Spleen (tissue), 7 donors: ENCODE data around the gene NTNG1.

Experiments used
- POLR2AphosphoS5 ChIP-seq, 3 donors: sonication (generic); formaldehyde crosslinking; IDR thresholded peaks; one replicate each; pipeline ENCODE4 v1.5.1; 2017; ENCODE audit warnings: antibody characterized with exemption in 3 of 3
- TF ChIP-seq, protein P1 (sequence below), 11 experiments: fragments of 200-600 bp in 7 of 11; fragments of 450-650 bp in 4 of 11; sonication (generic) in 4 of 11; IDR thresholded peaks in 8 of 11; conservative IDR thresholded peaks in 3 of 11; 1 replicate in 7 of 11; 2 replicates in 4 of 11; pipeline versions ENCODE4 v1.4.0 to v1.8.0; 2016 to 2021; ENCODE audit warnings: antibody characterized with exemption in 11 of 11, inconsistent platforms in 4 of 11, mild to moderate bottlenecking in 1 of 11
- donor health status: DM: no; HTN: no; CAD: no; lungs with moderate emphysema.
- donor health status: DM: no; HTN: no; CAD: no.
- donor health status: DM: no; HTN: no; CAD: no.

DNA sequence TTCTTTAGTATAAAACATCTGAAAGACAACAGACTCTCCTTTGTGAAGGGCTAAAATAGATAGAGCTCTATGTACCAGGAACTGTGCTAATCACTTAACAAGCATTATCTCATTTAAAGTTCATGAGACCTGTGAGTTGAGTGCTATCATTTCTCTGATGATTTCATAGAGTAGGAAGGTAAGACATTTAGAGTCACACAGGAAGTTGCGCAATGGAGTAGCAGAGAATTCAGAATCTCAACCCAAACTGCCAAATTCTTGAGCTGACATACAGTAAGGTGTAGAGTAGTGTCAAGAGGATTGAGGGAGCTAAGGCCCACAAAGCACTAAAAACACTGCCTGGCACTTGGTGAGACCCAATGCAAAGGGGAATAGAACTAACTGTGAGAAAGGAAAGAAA lies 384.3 kb downstream of the NTNG1 start:
- TF ChIP-seq, protein P1, sequence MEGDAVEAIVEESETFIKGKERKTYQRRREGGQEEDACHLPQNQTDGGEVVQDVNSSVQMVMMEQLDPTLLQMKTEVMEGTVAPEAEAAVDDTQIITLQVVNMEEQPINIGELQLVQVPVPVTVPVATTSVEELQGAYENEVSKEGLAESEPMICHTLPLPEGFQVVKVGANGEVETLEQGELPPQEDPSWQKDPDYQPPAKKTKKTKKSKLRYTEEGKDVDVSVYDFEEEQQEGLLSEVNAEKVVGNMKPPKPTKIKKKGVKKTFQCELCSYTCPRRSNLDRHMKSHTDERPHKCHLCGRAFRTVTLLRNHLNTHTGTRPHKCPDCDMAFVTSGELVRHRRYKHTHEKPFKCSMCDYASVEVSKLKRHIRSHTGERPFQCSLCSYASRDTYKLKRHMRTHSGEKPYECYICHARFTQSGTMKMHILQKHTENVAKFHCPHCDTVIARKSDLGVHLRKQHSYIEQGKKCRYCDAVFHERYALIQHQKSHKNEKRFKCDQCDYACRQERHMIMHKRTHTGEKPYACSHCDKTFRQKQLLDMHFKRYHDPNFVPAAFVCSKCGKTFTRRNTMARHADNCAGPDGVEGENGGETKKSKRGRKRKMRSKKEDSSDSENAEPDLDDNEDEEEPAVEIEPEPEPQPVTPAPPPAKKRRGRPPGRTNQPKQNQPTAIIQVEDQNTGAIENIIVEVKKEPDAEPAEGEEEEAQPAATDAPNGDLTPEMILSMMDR (IDR thresholded peaks at IDR 0.05 in 8 of 11, conservative IDR thresholded peaks at IDR 0.05 in 3 of 11): no peak
- TF ChIP-seq POLR2AphosphoS5 (IDR thresholded peaks at IDR 0.05): no peak
